A549 (cell line): ENCODE results near the gene UBAP2. TPM values are rescaled to one million over a fixed set of nuclear protein-coding genes. Genes with fewer than 3 reads are reported as not detected.

Experiments
- ATAC-seq, 2 experiments: fragments of 200-7000 bp in 1 of 2; fragments of >200 bp in 1 of 2; cut with Nextera tagmentation in 1 of 2; cut with Tn5 transposase in 1 of 2; 3 replicates each; pipeline versions ENCODE4 v1.8.0 to v1.9.1; 2018 to 2020; ENCODE audit warnings: mild to moderate bottlenecking in 1 of 2, moderate library complexity in 1 of 2
- CTCF ChIA-PET: fragments of 300-600 bp; sonication (Branson Sonifier 250); formaldehyde crosslinking; extraction: SDS; loops from one replicate; lab custom pipeline; 2021; ENCODE audit warnings: antibody characterized with exemption, inconsistent platforms; lab: Yijun Ruan, JAX
- POLR2A ChIA-PET: fragments of 350-600 bp; formaldehyde crosslinking; extraction: SDS; loops from one replicate; lab custom pipeline; 2021; ENCODE audit warnings: antibody characterized with exemption, inconsistent platforms; lab: Yijun Ruan, JAX
- DNase-seq, 2 experiments: peaks; one replicate each; pipeline versions ENCODE4 v3.0.0 to v3.0.0-alpha.2; 2011 to 2016; ENCODE audit warnings: low read depth in 1 of 2, low spot score in 1 of 2
- FAIRE-seq: peaks from 2 replicates; lab custom pipeline; 2011; peaks lifted over from hg19 to GRCh38; lab: Jason Lieb, UNC
- H3K27ac ChIP-seq, 2 experiments: fragments of >200 bp; sonication (Bioruptor Twin); formaldehyde crosslinking; 3 replicates each; pipeline ENCODE4 v1.5.1; 2016 to 2017
- H3K4me1 ChIP-seq: fragments of >200 bp; sonication (Bioruptor Twin); formaldehyde crosslinking; 3 replicates; pipeline ENCODE4 v1.6.1; 2016
- H3K4me2 ChIP-seq: fragments of >200 bp; sonication (Bioruptor Twin); formaldehyde crosslinking; 3 replicates; pipeline ENCODE4 v1.6.1; 2016
- H3K4me3 ChIP-seq: fragments of >200 bp; sonication (Bioruptor Twin); formaldehyde crosslinking; 3 replicates; pipeline ENCODE4 v1.5.1; 2016
- H3K9me3 ChIP-seq: fragments of >200 bp; sonication (Bioruptor Twin); formaldehyde crosslinking; 3 replicates; pipeline ENCODE4 v1.6.1; 2016
- BCL3 ChIP-seq: fragments of >200 bp; sonication (Bioruptor Twin); formaldehyde crosslinking; IDR thresholded peaks from 3 replicates; pipeline ENCODE4 v1.6.1; 2016
- CBX2 ChIP-seq: fragments of 200-600 bp; sonication (generic); IDR thresholded peaks from 2 replicates; pipeline ENCODE4 v1.6.1; 2016; ENCODE audit warnings: low read depth, mild to moderate bottlenecking, borderline replicate concordance
- CBX8 ChIP-seq: fragments of 200-600 bp; sonication (generic); IDR thresholded peaks from 2 replicates; pipeline ENCODE4 v1.6.1; 2016
- CEBPB ChIP-seq, 2 experiments: fragments of >200 bp in 1 of 2; sonication (Bioruptor Twin) in 1 of 2; formaldehyde crosslinking in 1 of 2; IDR thresholded peaks; 2 replicates each; pipeline ENCODE4 v1.6.1; 2012 to 2016
- CHD2 ChIP-seq: fragments of 150-350 bp; IDR thresholded peaks from 2 replicates; pipeline ENCODE4 v1.6.1; 2014; ENCODE audit warnings: low read length; ENCODE audit not compliant: partially characterized antibody
- EP300 ChIP-seq, 2 experiments: fragments of >200 bp; sonication (Bioruptor Twin); formaldehyde crosslinking; IDR thresholded peaks; 2 replicates in 1 of 2; 3 replicates in 1 of 2; pipeline ENCODE4 v1.6.1; 2016 to 2017
- HDAC2 ChIP-seq: fragments of 200-600 bp; sonication (generic); IDR thresholded peaks from 2 replicates; pipeline ENCODE4 v1.6.1; 2016
- HOXB5 ChIP-seq: fragments of 250-450 bp; sonication (Bioruptor Pico); IDR thresholded peaks from 2 replicates; pipeline ENCODE4 v1.5.0; 2020; ENCODE audit warnings: mild to moderate bottlenecking, moderate library complexity
- KDM1A ChIP-seq: fragments of 200-600 bp; sonication (generic); IDR thresholded peaks from 2 replicates; pipeline ENCODE4 v1.6.1; 2016; ENCODE audit warnings: low read depth, mild to moderate bottlenecking
- MAX ChIP-seq: IDR thresholded peaks from 2 replicates; pipeline ENCODE4 v1.6.1; 2012
- MAZ ChIP-seq: fragments of 150-350 bp; IDR thresholded peaks from 2 replicates; pipeline ENCODE4 v1.6.1; 2014; ENCODE audit warnings: antibody characterized with exemption, low read depth, low read length, borderline replicate concordance
- NR3C1 ChIP-seq: fragments of >200 bp; sonication (Bioruptor Twin); formaldehyde crosslinking; IDR thresholded peaks from 3 replicates; pipeline ENCODE4 v1.6.1; 2017
- PBX3 ChIP-seq: IDR thresholded peaks from 2 replicates; pipeline ENCODE4 v1.6.1; 2012
- RAD21 ChIP-seq, 2 experiments: fragments of >200 bp in 1 of 2; sonication (Bioruptor Twin) in 1 of 2; formaldehyde crosslinking in 1 of 2; IDR thresholded peaks in 1 of 2; conservative IDR thresholded peaks in 1 of 2; 2 replicates in 1 of 2; 3 replicates in 1 of 2; pipeline ENCODE4 v1.6.1; 2012 to 2018; ENCODE audit warnings: inconsistent platforms in 1 of 2
- SMC3 ChIP-seq: fragments of >200 bp; sonication (Bioruptor Twin); formaldehyde crosslinking; IDR thresholded peaks from 3 replicates; pipeline ENCODE4 v1.6.1; 2018; ENCODE audit warnings: inconsistent platforms
- TFCP2L1 ChIP-seq: fragments of 250-450 bp; sonication (Bioruptor Pico); IDR thresholded peaks from 2 replicates; pipeline ENCODE4 v1.5.0; 2021; ENCODE audit warnings: mild to moderate bottlenecking
- ZFP36 ChIP-seq: fragments of 450-650 bp; IDR thresholded peaks from 2 replicates; pipeline ENCODE4 v1.6.1; 2014; ENCODE audit warnings: borderline replicate concordance; ENCODE audit not compliant: partially characterized antibody
- ZNF302 ChIP-seq: fragments of 250-450 bp; sonication (Bioruptor Pico); IDR thresholded peaks from 2 replicates; pipeline ENCODE4 v1.9.0; 2021; ENCODE audit warnings: inconsistent platforms, mild to moderate bottlenecking, moderate library complexity
- ZSCAN20 ChIP-seq: fragments of 250-450 bp; sonication (Bioruptor Pico); IDR thresholded peaks from 2 replicates; pipeline ENCODE4 v1.8.0; 2022; ENCODE audit warnings: mild to moderate bottlenecking, moderate library complexity
- WGBS: methylation state at CpG from one replicate; pipeline ENCODE4 v1.1.6; 2017; ENCODE audit errors: missing lambda C conversion rate; 5-methylcytosine and 5-hydroxymethylcytosine counted together
- polyA plus RNA-seq, 4 experiments: library from polyadenylated mRNA; depleted of rRNA in 3 of 4; stranded (reverse); fragments of >200 nt; fragmentation: RNase III in 1 of 4; extraction: RNeasy Plus Mini Kit Qiagen cat#74134 plus additional on column Dnase treatment in 1 of 4; gene quantifications; 2 replicates in 3 of 4; 3 replicates in 1 of 4; pipeline ENCODE4 v1.2.3, GENCODE V29; 2011 to 2017

Gene UBAP2
- polyA plus RNA-seq, 2 of the 4 experiments (the other 2 are of a cell fraction) = 25.0 to 29.5 TPM

GRCh38 chr9:33939924-33940874, 108.5 kb downstream of the UBAP2 start:
- no peak for TF ChIP-seq SMC3
- peak in 1 of 2 experiments; percentile 46; a peak in 1 of 4 replicates for TF ChIP-seq CEBPB (IDR thresholded peaks at IDR 0.05)
- ChIA-PET POLR2A (no interaction called here), CTCF (interaction anchor here (1.0 to 9.2 kb wide), 2 partner anchors 18 to 133 kb away, joined by 5 to 117 read pairs; no protein-coding TSS in a partner anchor)
- no peak overlapping the region for H3K4me3 ChIP-seq
- peaks cover 45% of the 10 kb centered on the region for H3K4me1 ChIP-seq
- DNase-seq (peak in 1 of 2 experiments; percentile 67), FAIRE-seq (no peak), ATAC-seq (peak; percentile 68 to 73)
- WGBS = 42% methylated on average over 9 of the region's 9 CpGs
- no peaks in the 10 kb centered on the region for H3K9me3 ChIP-seq
- H3K27ac ChIP-seq = peak overlapping the region; percentile 61 to 75
- peak overlapping the region; percentile 56 for H3K4me2 ChIP-seq

GRCh38 chr9:33934188-33934878, 114.4 kb downstream of the UBAP2 start:
- Histone ChIP-seq H3K4me1 (peaks cover 15% of the 10 kb centered on the region), H3K4me3 (no peak overlapping the region), H3K27ac (no peak overlapping the region), H3K4me2 (no peak overlapping the region), H3K9me3 (no peaks in the 10 kb centered on the region)
- TF ChIP-seq NR3C1 (no peak), RAD21 (conservative IDR thresholded peaks at IDR 0.05 in 1 of 2, IDR thresholded peaks at IDR 0.05 in 1 of 2) (no peak), HOXB5 (CRISPR knock-in tag) (no peak), MAZ (no peak), ZNF302 (CRISPR knock-in tag) (no peak), CBX8 (no peak), CBX2 (no peak), PBX3 (no peak), ZSCAN20 (CRISPR knock-in tag) (no peak), KDM1A (no peak), BCL3 (no peak), CEBPB (IDR thresholded peaks at IDR 0.05) (no peak)
- no peak for DNase-seq
- ChIA-PET CTCF (interaction anchor here (1.5 to 9.2 kb wide), 4 partner anchors 10 to 140 kb away, joined by 3 to 117 read pairs (median 11); no protein-coding TSS in a partner anchor), POLR2A (interaction anchor here (0.6 kb wide), 1 partner anchor 14 kb away, joined by 4 read pairs; no protein-coding TSS in a partner anchor)
- WGBS = 93% methylated on average over 5 of the region's 5 CpGs
- ATAC-seq = no peak
- no peak for FAIRE-seq

GRCh38 chr9:33932078-33932807, 116.4 kb downstream of the UBAP2 start:
- no peak overlapping the region; the same call in 2 of the 3 replicates for H3K4me2 ChIP-seq
- ATAC-seq = peak in 1 of 2 experiments; percentile 7; a peak in 2 of 6 replicates
- H3K9me3 ChIP-seq = no peaks in the 10 kb centered on the region
- TF ChIP-seq NR3C1 (no peak), MAX (no peak), TFCP2L1 (no peak), SMC3 (no peak), HDAC2 (no peak), CHD2 (no peak), ZFP36 (no peak), EP300 (IDR thresholded peaks at IDR 0.05) (no peak)
- TF ChIP-seq, all 56 proteins: peak for 0
- H3K27ac ChIP-seq = no peak overlapping the region; a peak in 1 of 6 replicates
- DNase-seq = no peak
- CTCF ChIA-PET = interaction anchor here (0.6 to 9.2 kb wide), 5 partner anchors 10 to 142 kb away, joined by 3 to 117 read pairs (median 8); no protein-coding TSS in a partner anchor
- FAIRE-seq = no peak
- H3K4me1 ChIP-seq = peaks cover 9% of the 10 kb centered on the region; the same call in 2 of the 3 replicates
- no peak overlapping the region for H3K4me3 ChIP-seq
- 88% methylated on average over 20 of the region's 20 CpGs for WGBS
- POLR2A ChIA-PET = no interaction called here
